HEK293 (cell line): ENCODE data around the gene LBX1.

Experiments
- CTCF ChIA-PET: fragments of 350-600 bp; formaldehyde crosslinking; extraction: SDS; loops from one replicate; lab custom pipeline; 2021; ENCODE audit warnings: antibody characterized with exemption; lab: Yijun Ruan, JAX
- POLR2A ChIA-PET: fragments of 300-600 bp; formaldehyde crosslinking; extraction: SDS; loops from one replicate; lab custom pipeline; 2020; ENCODE audit warnings: antibody characterized with exemption, inconsistent platforms; lab: Yijun Ruan, JAX
- H3K27ac ChIP-seq: fragments of 200-500 bp; sonication (Bioruptor generic); 2 replicates; pipeline ENCODE4 v1.5.1; 2014; ENCODE audit warnings: low read depth, low read length, control low read depth, inconsistent platforms; ENCODE audit errors: extremely low read depth
- H3K36me3 ChIP-seq, 2 experiments: fragments of 200-500 bp in 1 of 2; sonication (Bioruptor generic) in 1 of 2; 1 replicate in 1 of 2; 2 replicates in 1 of 2; pipeline ENCODE4 v1.5.1; 2014 to 2017; ENCODE audit warnings: inconsistent platforms in 2 of 2, low read length in 2 of 2; ENCODE audit not compliant: control insufficient read depth in 2 of 2, insufficient read depth in 1 of 2
- H3K4me1 ChIP-seq: fragments of 200-500 bp; sonication (Bioruptor generic); 2 replicates; pipeline ENCODE4 v1.5.1; 2014; ENCODE audit warnings: mild to moderate bottlenecking, low read length, inconsistent platforms; ENCODE audit not compliant: control insufficient read depth, insufficient read depth
- H3K4me3 ChIP-seq: 2 replicates; pipeline ENCODE4 v1.5.1; 2011; ENCODE audit warnings: low read depth, mild to moderate bottlenecking, control low read depth, low read length, moderate library complexity
- H3K9me3 ChIP-seq: fragments of 200-500 bp; sonication (Bioruptor generic); 2 replicates; pipeline ENCODE4 v1.5.1; 2014; ENCODE audit warnings: low read depth, low read length, inconsistent platforms; ENCODE audit not compliant: control insufficient read depth, insufficient read depth
- BCL6B ChIP-seq: fragments of 450-650 bp; formaldehyde crosslinking; IDR thresholded peaks from 2 replicates; pipeline ENCODE4 v1.5.1; 2017; ENCODE audit warnings: missing biosample characterization, missing genetic modification characterization
- EGR2 ChIP-seq: fragments of 450-650 bp; formaldehyde crosslinking; IDR thresholded peaks from 2 replicates; pipeline ENCODE4 v1.5.1; 2016; ENCODE audit warnings: low read depth, missing biosample characterization, missing genetic modification characterization
- ZBTB17 ChIP-seq: fragments of 450-650 bp; formaldehyde crosslinking; IDR thresholded peaks from 2 replicates; pipeline ENCODE4 v1.5.1; 2016; ENCODE audit warnings: missing biosample characterization, missing genetic modification characterization
- ZBTB20 ChIP-seq: fragments of 450-650 bp; formaldehyde crosslinking; IDR thresholded peaks from 2 replicates; pipeline ENCODE4 v1.5.1; 2016; ENCODE audit warnings: missing biosample characterization, missing genetic modification characterization
- ZNF350 ChIP-seq: fragments of 450-650 bp; formaldehyde crosslinking; IDR thresholded peaks from 2 replicates; pipeline ENCODE4 v1.5.0; 2017; ENCODE audit warnings: missing biosample characterization, mild to moderate bottlenecking, missing genetic modification characterization
- ZNF366 ChIP-seq: fragments of 450-650 bp; formaldehyde crosslinking; conservative IDR thresholded peaks from 2 replicates; pipeline ENCODE4 v1.5.1; 2016; ENCODE audit warnings: missing biosample characterization, missing genetic modification characterization
- ZNF558 ChIP-seq: fragments of 450-650 bp; formaldehyde crosslinking; IDR thresholded peaks from 2 replicates; pipeline ENCODE4 v1.5.1; 2016; ENCODE audit warnings: missing biosample characterization, missing genetic modification characterization
- ZNF621 ChIP-seq: fragments of 450-650 bp; formaldehyde crosslinking; IDR thresholded peaks from 2 replicates; pipeline ENCODE4 v1.5.1; 2017; ENCODE audit warnings: missing biosample characterization, missing genetic modification characterization
- ZNF623 ChIP-seq: fragments of 450-650 bp; formaldehyde crosslinking; IDR thresholded peaks from 2 replicates; pipeline ENCODE4 v1.5.1; 2016; ENCODE audit warnings: missing biosample characterization, missing genetic modification characterization
- ZNF645 ChIP-seq: fragments of 450-650 bp; formaldehyde crosslinking; IDR thresholded peaks from 2 replicates; pipeline ENCODE4; 2016; ENCODE audit warnings: missing biosample characterization, missing genetic modification characterization
- ZNF658 ChIP-seq: fragments of 450-650 bp; formaldehyde crosslinking; IDR thresholded peaks from 2 replicates; pipeline ENCODE4; 2016; ENCODE audit warnings: missing biosample characterization, missing genetic modification characterization
- ZNF660 ChIP-seq: fragments of 450-650 bp; IDR thresholded peaks from 2 replicates; pipeline ENCODE4 v1.5.1; 2018; ENCODE audit warnings: missing biosample characterization, mild to moderate bottlenecking, missing genetic modification characterization
- ZNF692 ChIP-seq: fragments of 450-650 bp; formaldehyde crosslinking; IDR thresholded peaks from 2 replicates; pipeline ENCODE4 v1.5.1; 2016; ENCODE audit warnings: missing biosample characterization, missing genetic modification characterization
- ZNF707 ChIP-seq: fragments of 450-650 bp; formaldehyde crosslinking; IDR thresholded peaks from 2 replicates; pipeline ENCODE4 v1.5.1; 2016; ENCODE audit warnings: missing biosample characterization, missing genetic modification characterization
- TF ChIP-seq, protein P1 (sequence below): fragments of 450-650 bp; formaldehyde crosslinking; IDR thresholded peaks from 2 replicates; pipeline ENCODE4 v1.5.1; 2016; ENCODE audit warnings: missing biosample characterization, missing genetic modification characterization, borderline replicate concordance
- TF ChIP-seq, protein P2 (sequence below): fragments of 450-650 bp; formaldehyde crosslinking; optimal IDR thresholded peaks from 2 replicates; pipeline ENCODE3; 2016; ENCODE audit warnings: missing biosample characterization, mild to moderate bottlenecking, missing genetic modification characterization
- TF ChIP-seq, protein P3 (sequence below): fragments of 450-650 bp; formaldehyde crosslinking; IDR thresholded peaks from 2 replicates; pipeline ENCODE4 v1.5.1; 2016; ENCODE audit warnings: missing biosample characterization, missing genetic modification characterization

The LBX1 gene

DNA sequence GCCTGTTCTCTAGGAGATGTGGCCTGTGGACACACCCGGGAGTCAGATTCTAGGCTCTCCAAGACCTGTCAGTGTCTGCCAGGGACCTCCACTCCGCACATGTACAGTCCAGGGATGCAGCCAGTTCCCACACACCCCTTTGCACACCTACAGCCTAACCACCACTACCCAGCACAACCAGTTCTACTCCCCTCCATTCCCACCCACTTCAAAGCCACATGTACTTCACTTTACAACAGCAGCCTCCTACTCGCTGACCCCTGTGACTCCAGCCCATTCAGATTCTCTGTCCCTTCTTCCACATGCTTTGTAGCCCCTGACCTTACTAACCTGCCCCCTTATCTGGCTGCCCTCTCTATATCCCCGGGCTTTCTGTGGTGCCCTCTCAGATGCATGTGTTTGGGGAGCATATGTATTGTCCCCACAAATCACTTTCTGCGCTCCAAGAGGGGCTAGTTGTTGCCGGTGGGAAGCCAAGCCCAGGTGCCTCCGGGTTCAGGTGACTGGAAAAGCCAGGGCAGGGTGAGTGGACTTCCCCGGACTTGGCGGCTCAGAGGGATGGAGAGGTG, 7.2 kb downstream of the LBX1 start (continued):
- TF ChIP-seq BCL6B: no peak
- TF ChIP-seq ZBTB17 (tag by site-specific recombination): no peak
- no peak for TF ChIP-seq ZNF645 (tag by site-specific recombination)
- TF ChIP-seq, protein P1, sequence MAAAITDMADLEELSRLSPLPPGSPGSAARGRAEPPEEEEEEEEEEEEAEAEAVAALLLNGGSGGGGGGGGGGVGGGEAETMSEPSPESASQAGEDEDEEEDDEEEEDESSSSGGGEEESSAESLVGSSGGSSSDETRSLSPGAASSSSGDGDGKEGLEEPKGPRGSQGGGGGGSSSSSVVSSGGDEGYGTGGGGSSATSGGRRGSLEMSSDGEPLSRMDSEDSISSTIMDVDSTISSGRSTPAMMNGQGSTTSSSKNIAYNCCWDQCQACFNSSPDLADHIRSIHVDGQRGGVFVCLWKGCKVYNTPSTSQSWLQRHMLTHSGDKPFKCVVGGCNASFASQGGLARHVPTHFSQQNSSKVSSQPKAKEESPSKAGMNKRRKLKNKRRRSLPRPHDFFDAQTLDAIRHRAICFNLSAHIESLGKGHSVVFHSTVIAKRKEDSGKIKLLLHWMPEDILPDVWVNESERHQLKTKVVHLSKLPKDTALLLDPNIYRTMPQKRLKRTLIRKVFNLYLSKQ (tag by site-specific recombination): no peak
- TF ChIP-seq ZNF660: no peak
- TF ChIP-seq ZNF692 (tag by site-specific recombination): no peak
- no peak for TF ChIP-seq ZNF658
- TF ChIP-seq, protein P2, sequence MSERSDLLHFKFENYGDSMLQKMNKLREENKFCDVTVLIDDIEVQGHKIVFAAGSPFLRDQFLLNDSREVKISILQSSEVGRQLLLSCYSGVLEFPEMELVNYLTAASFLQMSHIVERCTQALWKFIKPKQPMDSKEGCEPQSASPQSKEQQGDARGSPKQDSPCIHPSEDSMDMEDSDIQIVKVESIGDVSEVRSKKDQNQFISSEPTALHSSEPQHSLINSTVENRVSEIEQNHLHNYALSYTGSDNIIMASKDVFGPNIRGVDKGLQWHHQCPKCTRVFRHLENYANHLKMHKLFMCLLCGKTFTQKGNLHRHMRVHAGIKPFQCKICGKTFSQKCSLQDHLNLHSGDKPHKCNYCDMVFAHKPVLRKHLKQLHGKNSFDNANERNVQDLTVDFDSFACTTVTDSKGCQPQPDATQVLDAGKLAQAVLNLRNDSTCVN (tag by site-specific recombination): no peak
- TF ChIP-seq EGR2: peak; percentile 99
- TF ChIP-seq ZNF621 (tag by site-specific recombination): no peak
- no peak for TF ChIP-seq ZNF707

- H3K4me1 ChIP-seq: no peaks in the 10 kb centered on the region
- H3K27ac ChIP-seq: no peak overlapping the region
- H3K36me3 ChIP-seq: no peaks in the 10 kb centered on the region
- H3K9me3 ChIP-seq: no peaks in the 10 kb centered on the region
- CTCF ChIA-PET: interaction anchor here (1.2 to 1.9 kb wide), 3 partner anchors 61 to 222 kb away, joined by 3 to 6 read pairs (median 4); no protein-coding TSS in a partner anchor
- TF ChIP-seq ZNF558: no peak
- TF ChIP-seq ZNF350: no peak
- TF ChIP-seq ZNF623 (tag by site-specific recombination): no peak
- TF ChIP-seq ZNF366 (tag by site-specific recombination): no peak
- peak; percentile 71 for TF ChIP-seq ZBTB20
- TF ChIP-seq, protein P3, sequence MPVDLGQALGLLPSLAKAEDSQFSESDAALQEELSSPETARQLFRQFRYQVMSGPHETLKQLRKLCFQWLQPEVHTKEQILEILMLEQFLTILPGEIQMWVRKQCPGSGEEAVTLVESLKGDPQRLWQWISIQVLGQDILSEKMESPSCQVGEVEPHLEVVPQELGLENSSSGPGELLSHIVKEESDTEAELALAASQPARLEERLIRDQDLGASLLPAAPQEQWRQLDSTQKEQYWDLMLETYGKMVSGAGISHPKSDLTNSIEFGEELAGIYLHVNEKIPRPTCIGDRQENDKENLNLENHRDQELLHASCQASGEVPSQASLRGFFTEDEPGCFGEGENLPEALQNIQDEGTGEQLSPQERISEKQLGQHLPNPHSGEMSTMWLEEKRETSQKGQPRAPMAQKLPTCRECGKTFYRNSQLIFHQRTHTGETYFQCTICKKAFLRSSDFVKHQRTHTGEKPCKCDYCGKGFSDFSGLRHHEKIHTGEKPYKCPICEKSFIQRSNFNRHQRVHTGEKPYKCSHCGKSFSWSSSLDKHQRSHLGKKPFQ (tag by site-specific recombination): 0 out of 2 replicates have a peak, but pooled peaks have one; percentile 2
- POLR2A ChIA-PET: interaction anchor here (2.0 kb wide), 1 partner anchor 8 kb away, joined by 11 read pairs; the partner anchor contains the start of gene LBX1
- H3K4me3 ChIP-seq: no peak overlapping the region
Observed at GRCh38 chr10:101221549-101221948, 7.7 kb downstream of the LBX1 start.
